GM21529 (cell line): ENCODE measurements around the gene PRPSAP2.

ENCODE experiments used
- ATAC-seq: cut with Tn5 transposase; IDR thresholded peaks from one replicate; pipeline ENCODE4 v1.9.1; 2021; ENCODE audit not compliant: unreplicated experiment

Gene PRPSAP2

GRCh38 chr17:18960803-18961511, 103.0 kb downstream of the PRPSAP2 start:
- no peak for ATAC-seq

GRCh38 chr17:18961634-18962493, 103.9 kb downstream of the PRPSAP2 start:
- peak; percentile 63 for ATAC-seq

GRCh38 chr17:18962494-18962815, 104.5 kb downstream of the PRPSAP2 start:
- ATAC-seq, result no peak

GRCh38 chr17:18963126-18964017, 105.4 kb downstream of the PRPSAP2 start:
- no peak for ATAC-seq

- no peak for ATAC-seq
These were observed 106.1 kb downstream of the PRPSAP2 start for GRCh38 chr17:18964018-18964351.

GRCh38 chr17:18964550-18964949, 106.6 kb downstream of the PRPSAP2 start:
- no peak for ATAC-seq

GRCh38 chr17:18965530-18966236, 107.8 kb downstream of the PRPSAP2 start:
- no peak for ATAC-seq

GRCh38 chr17:18966831-18967624, 109.1 kb downstream of the PRPSAP2 start:
- no peak for ATAC-seq

- ATAC-seq, result no peak
These were observed 110.0 kb downstream of the PRPSAP2 start for GRCh38 chr17:18967916-18968315.

GRCh38 chr17:18968345-18968744, 110.4 kb downstream of the PRPSAP2 start:
- ATAC-seq, result no peak

GRCh38 chr17:18968945-18969887, 111.3 kb downstream of the PRPSAP2 start:
- ATAC-seq, result no peak

- no peak for ATAC-seq
These were observed 112.9 kb downstream of the PRPSAP2 start for GRCh38 chr17:18970582-18971480.

- ATAC-seq, result no peak
These were observed 113.9 kb downstream of the PRPSAP2 start for GRCh38 chr17:18971801-18972200.

- ATAC-seq, result no peak
These were observed 116.6 kb downstream of the PRPSAP2 start for GRCh38 chr17:18974407-18975149.

GRCh38 chr17:18975597-18975996, 117.7 kb downstream of the PRPSAP2 start:
- no peak for ATAC-seq

GRCh38 chr17:18976201-18976600, 118.3 kb downstream of the PRPSAP2 start:
- no peak for ATAC-seq

GRCh38 chr17:18977021-18977420, 119.1 kb downstream of the PRPSAP2 start:
- no peak for ATAC-seq
